Inflammatory macrophage (primary cell): ENCODE results near the gene DST.
"Not testable (repeated sequence)": the region's sequence is repeated elsewhere in the genome, so short reads cannot be mapped to it uniquely, and the experiment has no call there.

ENCODE experiments used
- DNase-seq, 2 donors: peaks; one replicate each; pipeline ENCODE4 v3.0.0-alpha.2; 2020 to 2022

DST gene

DNA sequence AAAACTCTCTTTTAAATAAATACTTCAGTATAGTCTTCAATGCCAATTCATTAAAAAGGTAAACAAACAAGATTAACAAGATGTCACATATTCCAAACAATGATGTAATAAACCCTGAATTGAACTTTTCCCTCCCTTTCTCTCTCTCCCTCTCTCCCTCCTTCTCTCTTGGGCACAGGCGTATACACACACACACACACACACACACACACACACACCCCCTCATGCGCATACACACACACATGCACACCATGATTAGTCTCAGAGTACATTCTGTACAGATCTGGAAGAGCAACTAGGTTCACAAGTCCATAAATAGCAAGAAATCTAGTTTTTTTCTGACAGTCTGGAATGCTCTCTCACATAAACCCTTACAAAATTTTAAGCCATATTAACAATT is 128.3 kb downstream of the DST start:
- no peak for DNase-seq

DNA sequence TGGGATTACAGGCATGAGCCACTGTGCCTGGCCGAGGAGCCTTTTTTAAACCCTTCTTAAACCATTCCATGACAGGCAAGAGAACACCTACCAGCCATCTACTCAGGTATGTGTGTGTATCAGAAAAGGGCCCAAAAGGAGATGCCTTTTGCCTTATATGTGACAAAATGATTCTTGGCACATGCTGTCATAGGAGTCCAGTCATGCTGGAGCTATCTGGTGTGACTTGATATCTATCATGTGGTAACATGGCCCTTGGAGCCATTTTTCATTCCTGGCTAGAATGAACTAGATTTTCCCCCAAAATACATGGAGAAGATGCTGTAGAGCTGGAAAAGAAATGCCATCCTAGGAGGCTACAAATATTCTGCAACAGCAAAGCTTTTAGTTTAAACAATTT is 129.1 kb downstream of the DST start:
- no peak for DNase-seq

DNA sequence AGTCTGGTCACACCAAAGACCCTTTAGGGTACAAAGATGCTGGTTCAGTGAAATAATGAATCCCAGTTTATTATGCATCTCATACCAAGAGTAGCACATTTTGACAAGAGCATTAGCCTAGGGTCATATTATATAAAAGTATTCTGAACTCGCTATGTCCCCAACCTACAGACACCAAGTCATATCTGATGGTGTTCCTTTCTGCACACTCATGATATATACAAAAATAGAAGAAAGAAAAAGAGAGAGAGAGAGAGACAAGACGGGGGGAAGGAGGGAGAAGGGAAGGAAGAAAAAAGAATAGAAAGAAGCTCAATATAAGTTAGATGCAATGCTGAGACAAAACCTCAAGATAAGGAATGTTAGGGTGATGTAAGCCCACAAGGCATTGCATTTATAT is 131.1 kb downstream of the DST start:
- no peak for DNase-seq

DNA sequence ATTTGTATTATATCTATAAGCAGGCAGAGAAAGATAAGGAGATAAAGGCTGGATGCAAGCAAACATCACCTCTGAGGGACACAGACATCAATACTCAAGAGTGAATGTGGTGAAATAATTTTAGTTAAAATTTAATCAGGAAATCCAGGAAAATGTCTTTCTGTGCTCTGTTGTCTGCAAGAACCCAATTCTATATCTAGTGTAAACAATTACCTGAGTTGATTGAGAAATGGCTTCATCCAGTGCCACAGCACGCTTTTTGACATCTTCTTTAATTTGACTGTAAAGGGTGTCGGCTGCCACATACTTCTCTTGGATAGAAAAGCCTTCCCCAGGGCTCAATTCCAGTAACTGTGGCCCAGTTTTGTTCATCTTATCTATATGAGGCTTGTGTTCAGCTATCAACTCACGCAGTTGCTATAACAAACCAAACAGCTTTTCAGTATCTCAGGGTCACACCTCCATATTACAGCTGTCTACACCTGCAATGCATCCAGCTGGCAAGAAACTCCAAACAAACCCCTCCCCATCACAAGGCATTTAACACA is 131.6 kb downstream of the DST start:
- DNase-seq: no peak

DNA sequence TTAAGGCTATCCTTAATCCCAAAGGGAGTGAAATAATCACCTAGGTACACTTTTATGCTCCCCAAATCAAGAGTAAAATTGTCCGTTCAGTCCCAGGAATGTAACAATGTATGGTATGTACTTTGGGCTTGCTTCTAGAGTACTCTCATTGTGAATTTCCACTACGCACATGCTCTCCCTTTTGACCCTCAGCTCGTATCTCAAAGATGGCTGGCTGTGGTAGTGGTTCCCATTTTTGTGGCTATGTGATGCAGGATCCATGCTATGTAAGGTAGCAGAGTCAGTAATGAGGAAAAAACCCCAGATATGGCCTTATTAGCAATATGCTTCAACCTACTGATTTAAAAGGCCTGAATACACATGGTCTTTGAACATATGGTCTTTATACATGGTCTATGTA is 133.7 kb downstream of the DST start:
- no peak for DNase-seq

DNA sequence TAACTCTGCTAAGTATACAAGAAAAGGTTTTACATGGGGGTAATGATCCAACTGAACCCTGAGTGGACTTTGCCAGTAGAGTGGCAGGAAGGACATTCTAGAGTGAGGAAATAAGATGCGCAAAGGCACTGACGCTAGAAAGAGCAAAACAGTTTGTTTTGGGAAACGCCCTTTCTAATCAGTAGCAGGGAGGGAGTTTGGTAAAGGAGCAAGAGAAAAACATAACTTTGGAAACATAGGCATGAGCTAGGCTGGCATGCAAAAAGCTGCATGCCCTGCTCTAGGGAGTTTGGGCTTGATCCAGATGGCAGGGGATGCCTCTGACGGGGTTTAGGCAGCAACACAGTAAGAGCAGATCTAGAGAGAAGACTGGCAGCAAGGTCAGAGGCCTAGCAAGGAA is 135.2 kb downstream of the DST start:
- DNase-seq: no peak

DNA sequence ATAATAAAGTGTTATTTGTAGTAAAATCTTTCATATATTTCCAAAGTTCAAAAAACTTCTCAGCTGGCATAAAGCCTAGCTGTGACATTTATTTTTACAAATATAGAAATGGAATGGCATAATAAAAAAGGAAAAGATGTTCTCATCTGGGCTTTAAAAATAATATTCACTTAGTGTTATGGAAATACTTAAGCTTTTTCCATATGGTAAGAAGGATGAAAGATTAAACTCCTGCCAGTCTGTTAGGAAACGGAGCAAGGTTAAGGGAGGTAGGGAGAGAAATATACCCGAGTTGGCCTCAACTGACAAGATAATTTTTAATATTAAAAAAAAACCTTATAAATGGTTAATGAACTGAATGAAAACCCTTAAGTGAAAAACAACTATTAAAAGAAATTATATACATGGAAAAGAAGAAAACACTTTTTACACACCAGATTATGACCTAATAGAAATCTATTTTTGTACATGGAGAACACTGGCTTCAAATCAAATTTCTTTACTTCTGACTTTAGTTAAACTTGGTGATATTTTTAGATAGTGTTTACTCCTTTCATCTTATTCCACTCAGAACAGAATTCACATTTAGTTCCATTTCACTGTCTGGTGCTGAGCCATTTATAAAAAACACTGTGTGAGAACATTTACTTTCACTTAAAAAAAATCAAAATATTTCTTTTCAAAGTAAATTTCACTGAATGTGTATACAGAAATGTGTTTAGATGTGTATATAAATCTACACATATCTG is 137.0 kb downstream of the DST start:
- DNase-seq: no peak

DNA sequence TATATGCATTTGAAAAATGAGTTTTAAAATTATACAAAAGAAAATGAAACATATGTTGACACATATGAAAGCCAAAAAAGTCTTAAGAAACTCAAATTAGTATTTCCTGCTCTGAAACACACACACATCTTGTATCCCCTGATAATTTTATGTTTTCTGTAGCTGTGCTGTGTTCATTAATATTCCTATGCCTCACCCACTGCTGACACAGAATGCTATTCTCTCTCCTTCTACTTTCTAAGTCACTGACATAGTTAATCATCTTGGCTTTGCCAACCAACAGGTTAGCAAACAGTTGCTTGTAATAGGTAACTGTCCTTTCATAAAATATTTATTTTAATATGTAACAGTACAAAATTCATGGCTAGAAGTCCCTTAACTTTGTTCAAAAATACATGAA is 140.7 kb downstream of the DST start:
- DNase-seq: no peak

DNA sequence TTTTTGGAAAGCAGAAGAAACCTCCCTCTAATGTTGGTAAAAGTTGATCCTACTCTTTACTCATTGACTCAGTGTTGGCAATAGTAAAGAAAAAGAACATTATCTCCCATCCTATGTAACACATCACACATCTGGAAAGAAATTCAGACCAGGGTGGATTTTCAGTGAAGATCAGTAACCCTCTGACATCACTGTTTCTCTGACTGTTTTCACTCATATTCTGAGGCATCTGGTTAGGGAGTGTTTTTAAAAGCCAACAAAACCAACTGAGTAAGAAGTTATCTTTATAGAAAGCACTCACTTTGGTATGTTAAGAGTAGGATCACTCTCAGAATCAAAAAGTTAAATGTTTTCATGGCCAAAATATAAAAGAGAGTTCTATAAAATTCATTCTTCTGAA is 143.6 kb downstream of the DST start:
- no peak for DNase-seq

DNA sequence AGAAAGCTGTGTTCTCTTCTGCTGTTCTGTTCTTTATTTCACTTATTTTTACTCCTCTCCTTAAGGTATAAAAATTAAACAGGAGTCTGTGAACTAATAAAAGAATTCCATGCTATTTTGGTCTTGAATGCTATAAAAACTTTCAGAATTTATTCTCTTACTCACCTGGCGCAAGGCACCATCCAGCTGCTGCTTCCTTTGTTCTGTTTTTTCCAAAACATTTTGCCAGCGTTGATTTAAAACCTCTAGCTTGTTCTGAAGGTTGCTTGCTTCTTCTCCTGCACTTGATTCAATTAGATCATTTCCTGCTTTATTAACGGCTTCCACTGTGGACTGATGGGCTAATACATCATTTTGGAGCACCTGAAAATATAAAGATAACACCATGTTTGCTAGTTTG is 145.0 kb downstream of the DST start:
- no peak for DNase-seq

DNA sequence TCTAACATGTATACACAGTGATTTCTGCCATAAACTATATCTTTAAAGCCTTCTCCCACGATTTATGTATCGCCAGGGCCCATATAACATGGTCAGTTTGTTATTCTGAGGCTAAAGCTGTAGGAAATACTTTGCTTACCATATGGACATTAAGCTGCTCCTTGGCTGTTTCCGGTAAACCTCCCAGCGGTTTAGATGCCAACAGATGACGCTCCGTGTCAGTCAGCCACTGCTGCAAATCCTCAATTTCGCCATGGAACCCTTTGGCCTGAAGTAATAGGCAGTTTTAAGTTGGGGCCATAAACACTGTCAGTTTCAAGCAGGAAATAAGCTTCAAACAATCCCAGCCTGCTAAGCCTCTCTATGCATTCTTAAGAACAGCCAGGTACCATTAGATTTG is 145.4 kb downstream of the DST start:
- no peak for DNase-seq

DNA sequence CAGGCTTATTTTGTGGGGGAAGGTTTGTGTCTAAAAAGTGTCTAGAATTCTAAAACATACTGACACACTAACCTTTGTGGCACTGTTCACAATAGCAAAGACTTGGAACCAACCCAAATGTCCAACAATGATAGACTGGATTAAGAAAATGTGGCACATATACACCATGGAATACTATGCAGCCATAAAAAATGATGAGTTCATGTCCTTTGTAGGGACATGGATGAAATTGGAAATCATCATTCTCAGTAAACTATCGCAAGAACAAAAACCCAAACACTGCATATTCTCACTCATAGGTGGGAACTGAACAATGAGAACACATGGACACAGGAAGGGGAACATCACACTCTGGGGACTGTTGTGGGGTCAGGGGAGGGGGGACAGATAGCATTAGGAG is 146.0 kb downstream of the DST start:
- DNase-seq: not testable (repeated sequence)

DNA sequence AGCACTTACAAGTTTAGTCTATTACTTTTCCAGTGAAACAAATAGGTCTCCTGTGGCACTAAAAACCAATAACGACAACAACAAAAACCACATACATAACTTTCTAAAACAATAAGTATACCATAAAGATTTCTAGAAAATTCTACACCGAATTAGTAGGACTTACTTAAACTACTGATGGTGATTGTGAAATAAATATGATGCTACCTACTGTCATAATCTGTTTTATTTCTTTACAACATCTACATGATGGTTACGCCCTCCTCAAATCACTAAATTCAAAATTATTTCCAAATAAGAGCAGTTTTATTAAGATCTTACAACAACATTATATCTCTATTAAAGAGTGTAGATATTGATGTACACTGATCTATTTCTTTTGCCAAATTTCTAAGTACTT is 147.0 kb downstream of the DST start:
- DNase-seq: no peak

DNA sequence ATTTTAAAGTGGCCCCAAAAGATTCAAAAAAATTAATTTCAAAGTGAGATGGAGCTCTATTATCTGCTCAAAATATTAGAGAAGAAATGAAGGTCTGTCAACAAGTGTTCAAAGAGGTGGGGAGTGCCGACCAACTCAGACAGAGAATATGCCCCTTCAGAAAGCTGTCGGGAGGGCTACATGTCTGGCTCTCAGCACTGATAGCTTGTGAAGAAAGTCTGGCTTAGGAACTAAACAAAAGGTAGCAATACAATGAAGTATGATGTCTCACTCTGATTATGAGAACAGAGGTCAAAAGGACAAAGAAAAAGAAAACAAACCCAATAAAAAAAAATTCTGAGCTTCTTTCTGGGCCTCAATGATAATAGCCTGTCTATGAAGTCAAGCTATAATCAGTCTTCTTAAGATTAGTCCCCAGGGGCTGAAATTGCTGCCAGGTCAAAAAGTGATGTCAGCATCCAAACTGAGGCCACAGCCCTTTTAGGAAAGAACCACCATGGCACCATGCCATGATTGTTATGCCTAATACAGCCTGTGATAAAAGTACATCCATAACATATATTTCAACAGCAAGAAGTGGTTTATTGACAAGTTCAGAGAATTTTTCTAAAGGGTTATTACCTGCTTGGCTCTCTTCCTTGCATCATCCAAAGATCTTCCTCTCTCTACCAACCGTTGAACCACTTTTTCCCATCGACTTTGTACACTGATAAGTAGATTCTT is 150.9 kb downstream of the DST start:
- no peak for DNase-seq

DNA sequence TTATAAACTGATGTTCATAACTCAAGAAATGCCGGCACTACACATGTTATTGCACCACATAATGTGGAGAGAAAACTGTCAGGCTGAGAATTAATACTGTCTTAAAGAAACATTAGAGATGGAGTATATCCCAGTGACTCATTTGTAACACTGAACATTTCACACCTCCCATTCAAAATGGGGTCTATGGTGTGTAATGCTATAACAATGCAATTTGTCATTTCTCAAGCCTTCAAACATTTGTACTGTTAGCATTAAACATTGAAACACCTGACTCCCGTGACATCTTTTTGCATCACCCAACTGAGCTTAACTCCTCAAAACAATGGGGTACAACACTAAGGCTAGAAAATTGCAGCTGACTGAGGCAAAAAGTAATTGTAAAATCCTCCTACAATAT is 151.7 kb downstream of the DST start:
- no peak for DNase-seq

DNA sequence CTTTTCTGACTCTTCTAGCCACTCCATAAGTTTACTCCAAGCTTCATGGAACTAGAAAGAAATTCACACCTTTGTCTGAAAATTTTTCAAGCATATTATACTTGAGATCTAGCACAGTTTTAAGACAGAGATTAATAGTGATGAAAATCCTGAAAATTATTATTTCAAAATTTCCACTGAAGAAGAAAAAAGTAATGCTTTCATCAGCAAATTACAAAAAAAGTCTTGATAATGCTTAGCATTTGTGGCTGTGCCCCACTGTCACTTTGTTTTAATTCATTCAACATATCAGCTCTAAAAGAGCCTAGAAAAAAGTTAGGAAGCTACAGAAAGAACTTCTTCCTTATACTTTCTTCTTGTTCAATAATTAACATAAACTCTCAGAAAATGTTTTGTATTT is 153.1 kb downstream of the DST start:
- DNase-seq: no peak

DNA sequence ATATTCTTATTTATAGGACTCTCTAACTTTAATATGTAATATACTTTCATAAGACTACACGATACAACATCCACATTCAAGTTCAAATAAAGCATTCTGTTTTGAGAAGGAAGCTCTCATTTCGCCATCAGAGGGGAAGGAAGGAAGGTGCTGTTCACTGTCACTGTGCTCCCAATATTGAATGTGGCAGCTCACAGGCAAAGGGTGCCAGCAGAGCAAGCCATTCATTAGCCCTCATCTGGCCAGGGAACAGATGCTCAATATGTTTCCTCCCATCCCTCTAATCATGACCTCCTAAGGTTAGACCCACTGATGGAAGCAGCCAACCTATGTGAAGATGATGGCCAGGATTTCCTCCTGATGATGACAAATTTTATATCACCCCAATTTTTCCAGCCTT is 154.4 kb downstream of the DST start:
- no peak for DNase-seq

DNA sequence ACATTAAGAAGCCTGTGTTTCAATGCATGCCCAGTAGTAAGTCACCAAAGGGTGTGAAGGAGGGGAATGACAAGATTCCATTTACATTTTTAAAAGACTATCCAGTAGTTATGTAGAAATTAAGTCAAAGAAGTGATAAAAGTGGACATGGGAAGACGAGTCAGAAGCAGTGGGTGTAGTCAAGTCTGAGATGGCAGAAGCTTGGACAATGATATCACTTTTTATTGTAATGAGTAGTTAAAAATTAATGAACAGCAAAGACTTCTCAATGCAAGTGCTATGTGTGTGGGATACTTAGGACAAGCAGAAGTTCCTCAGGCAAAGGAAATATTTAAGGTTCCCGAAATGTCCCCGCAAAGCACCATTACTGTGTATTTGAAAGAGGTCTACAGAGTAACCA is 156.0 kb downstream of the DST start:
- DNase-seq: peak in 1 of 2 donors; percentile 0

DNA sequence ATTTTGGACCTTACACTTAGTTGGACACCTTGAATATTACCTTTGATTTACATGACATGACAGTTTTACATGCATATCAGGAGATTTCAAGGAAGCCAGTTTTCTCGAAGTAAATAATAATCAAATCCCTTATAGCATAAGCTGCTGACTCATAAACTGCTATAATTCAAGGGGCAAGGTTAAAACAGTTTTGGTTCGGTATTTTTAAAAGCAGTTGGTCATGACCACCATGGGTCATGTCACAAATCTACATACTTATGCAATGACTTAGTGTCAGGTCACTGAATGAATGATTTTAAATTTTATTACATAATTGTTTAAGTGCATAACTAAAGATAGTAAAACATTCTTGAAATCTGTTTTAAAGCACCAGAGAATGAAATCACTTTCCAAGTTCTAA is 158.0 kb downstream of the DST start:
- no peak for DNase-seq

DNA sequence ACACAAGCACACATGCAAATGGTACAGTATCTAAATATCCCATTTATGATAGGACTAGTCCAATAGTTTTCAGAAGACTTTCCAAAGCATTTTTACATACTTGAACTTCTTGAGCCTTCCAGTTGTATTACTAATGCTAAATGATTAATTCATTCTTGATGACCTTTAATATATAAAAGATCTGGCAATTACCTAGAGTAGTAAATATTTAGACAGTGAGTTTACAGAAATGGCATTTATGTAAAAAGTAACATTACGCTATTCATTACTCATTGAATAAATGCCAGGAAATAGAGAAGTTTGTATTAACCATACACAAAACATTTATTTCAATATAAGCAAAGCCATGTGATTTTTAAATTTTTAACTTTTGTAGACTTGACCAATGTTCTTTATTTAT is 158.8 kb downstream of the DST start:
- no peak for DNase-seq

DNA sequence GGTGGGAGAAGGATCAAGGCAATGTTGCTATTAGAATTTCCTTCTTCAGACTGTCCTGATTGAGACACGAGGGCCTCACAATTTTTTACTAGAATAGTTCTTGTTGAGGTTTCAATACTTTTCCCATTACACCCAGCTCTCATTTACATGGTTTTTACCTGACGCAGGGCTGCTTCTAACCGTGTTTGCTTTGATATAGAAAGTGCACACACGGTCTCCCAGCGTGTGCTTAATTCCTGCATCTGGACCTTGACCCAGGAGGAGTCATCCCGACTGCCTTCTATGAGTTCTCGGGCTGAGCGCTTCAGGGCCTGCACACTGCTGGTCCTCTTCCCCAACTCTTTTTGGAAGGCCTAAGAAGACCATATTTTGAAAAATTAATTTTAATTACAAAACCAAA is 160.2 kb downstream of the DST start:
- DNase-seq: no peak

DNA sequence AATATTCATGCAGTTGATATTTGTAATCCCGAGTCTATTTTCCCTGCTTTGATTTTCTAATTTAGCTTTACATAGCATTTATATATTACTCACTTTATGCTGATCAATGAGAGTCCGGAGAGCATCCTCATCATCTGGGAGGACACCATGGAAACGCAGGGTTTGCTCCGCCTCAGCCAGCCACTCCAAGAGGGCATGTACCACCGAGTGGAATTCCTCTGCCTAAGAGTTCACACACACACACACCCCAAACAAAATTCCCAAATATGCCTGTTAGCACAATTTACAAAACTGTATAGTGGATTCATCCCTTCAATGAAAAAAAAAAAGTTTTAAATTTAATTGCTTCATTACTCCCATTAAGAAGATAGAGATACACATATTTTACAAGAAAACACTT is 160.7 kb downstream of the DST start:
- no peak for DNase-seq

DNA sequence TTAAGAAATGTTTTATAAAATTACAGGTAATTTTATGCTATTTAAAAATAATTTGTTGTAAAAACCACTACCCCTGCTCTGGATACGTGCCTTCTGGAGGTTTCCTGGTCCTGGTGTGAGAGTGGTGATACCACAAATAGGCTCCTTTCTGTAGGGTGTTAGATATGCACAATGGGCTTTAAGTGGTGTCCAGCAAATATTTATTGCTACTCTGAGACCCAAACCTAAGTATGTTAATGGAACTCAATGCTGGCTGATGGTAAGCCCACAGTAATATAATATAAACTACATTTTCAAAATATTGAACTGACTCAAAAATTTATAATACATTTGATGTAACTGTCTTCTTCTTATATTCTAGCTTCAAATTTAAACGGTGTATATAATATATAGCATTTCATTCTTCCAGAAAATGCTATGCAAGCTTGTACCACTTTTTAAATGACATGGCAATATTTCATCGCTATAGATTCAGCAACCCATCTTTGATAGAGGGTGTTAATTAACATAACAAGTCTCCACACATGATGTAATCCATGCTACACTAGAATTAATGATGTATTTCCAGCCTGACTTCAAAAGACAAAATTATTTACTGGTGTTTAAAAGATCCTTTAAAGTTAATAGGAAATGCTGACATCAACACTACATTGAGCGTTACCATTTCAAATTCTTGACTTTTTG is 161.9 kb downstream of the DST start:
- no peak for DNase-seq

DNA sequence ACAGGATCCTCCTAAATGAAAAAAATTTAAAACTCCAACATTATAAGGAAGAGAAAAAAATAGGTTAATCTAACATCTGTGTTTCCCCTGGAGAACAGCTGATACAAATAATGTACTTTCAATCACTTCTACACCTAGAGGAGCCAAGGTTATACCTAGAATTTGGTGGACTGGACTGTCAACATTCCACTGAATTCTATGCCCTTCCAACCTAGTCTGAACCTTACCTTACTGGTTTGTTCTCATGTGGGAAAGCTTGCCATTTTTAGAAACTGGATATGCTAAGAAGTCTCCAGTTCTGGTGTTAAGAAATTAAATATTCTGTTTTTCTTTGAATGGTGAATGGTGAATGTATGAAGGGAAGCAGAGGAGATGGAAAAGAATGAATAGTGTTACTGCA is 162.4 kb downstream of the DST start:
- no peak for DNase-seq
